ENCODE data around the gene CLIC1.

GRCh38 chr6:31702819-31703716, 33.3 kb downstream of the CLIC1 start, which contains the start of gene ABHD16A:
- TF ChIP-seq, protein P1, sequence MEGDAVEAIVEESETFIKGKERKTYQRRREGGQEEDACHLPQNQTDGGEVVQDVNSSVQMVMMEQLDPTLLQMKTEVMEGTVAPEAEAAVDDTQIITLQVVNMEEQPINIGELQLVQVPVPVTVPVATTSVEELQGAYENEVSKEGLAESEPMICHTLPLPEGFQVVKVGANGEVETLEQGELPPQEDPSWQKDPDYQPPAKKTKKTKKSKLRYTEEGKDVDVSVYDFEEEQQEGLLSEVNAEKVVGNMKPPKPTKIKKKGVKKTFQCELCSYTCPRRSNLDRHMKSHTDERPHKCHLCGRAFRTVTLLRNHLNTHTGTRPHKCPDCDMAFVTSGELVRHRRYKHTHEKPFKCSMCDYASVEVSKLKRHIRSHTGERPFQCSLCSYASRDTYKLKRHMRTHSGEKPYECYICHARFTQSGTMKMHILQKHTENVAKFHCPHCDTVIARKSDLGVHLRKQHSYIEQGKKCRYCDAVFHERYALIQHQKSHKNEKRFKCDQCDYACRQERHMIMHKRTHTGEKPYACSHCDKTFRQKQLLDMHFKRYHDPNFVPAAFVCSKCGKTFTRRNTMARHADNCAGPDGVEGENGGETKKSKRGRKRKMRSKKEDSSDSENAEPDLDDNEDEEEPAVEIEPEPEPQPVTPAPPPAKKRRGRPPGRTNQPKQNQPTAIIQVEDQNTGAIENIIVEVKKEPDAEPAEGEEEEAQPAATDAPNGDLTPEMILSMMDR (IDR thresholded peaks at IDR 0.05): peak in 3 of 4 experiments; percentile 14 to 40 (median 31)
- TF ChIP-seq POLR2A (IDR thresholded peaks at IDR 0.05) (peak; percentile 93 to 97), POLR2AphosphoS5 (IDR thresholded peaks at IDR 0.05) (peak; percentile 97)

Measured in gastroesophageal sphincter (tissue), 3 donors.